Immature natural killer cell (primary cell): ENCODE data around the gene PPP4R3A. TPM values are rescaled to one million over a fixed set of nuclear protein-coding genes. Genes with fewer than 3 reads are reported as not detected.
"Not testable (repeated sequence)": the region's sequence is repeated elsewhere in the genome, so short reads cannot be mapped to it uniquely, and the experiment has no call there.

Experiments
- DNase-seq, 3 donors: peaks; one replicate each; pipeline ENCODE4 v3.0.0; 2022; ENCODE audit warnings: mixed read lengths in 1 of 3
- H3K27ac Mint-ChIP-seq, 6 donors: one replicate each; pipeline ENCODE4 v1.8.0; 2020; ENCODE audit warnings: mixed read lengths in 6 of 6, mild to moderate bottlenecking in 5 of 6, inconsistent platforms in 4 of 6, moderate library complexity in 3 of 6
- H3K27me3 Mint-ChIP-seq, 3 donors: one replicate each; pipeline ENCODE4 v1.8.0; 2020 to 2021; ENCODE audit warnings: low read depth in 3 of 3, mild to moderate bottlenecking in 3 of 3, mixed read lengths in 3 of 3, moderate library complexity in 3 of 3, inconsistent platforms in 1 of 3
- H3K36me3 Mint-ChIP-seq, 3 donors: one replicate each; pipeline ENCODE4 v1.8.0; 2020; ENCODE audit warnings: mixed read lengths in 3 of 3, inconsistent platforms in 2 of 3, mild to moderate bottlenecking in 2 of 3
- H3K4me1 Mint-ChIP-seq, 2 donors: one replicate each; pipeline ENCODE4 v1.8.0; 2020; ENCODE audit warnings: inconsistent platforms in 2 of 2, mild to moderate bottlenecking in 2 of 2, mixed read lengths in 2 of 2, moderate library complexity in 1 of 2
- H3K4me3 Mint-ChIP-seq, 5 donors: one replicate each; pipeline ENCODE4 v1.8.0; 2020; ENCODE audit warnings: mild to moderate bottlenecking in 5 of 5, mixed read lengths in 5 of 5, inconsistent platforms in 3 of 5, moderate library complexity in 3 of 5
- H3K9me3 Mint-ChIP-seq, 6 donors: one replicate each; pipeline ENCODE4 v1.8.0; 2020; ENCODE audit warnings: mild to moderate bottlenecking in 6 of 6, mixed read lengths in 6 of 6, inconsistent platforms in 4 of 6, moderate library complexity in 3 of 6
- polyA plus RNA-seq, 3 donors: library from polyadenylated mRNA; unstranded; fragments of 300-500 nt; fragmentation: Illumina TruSeq; gene quantifications; one replicate each; pipeline ENCODE4 v1.2.3, GENCODE V29; 2021

The PPP4R3A gene
- polyA plus RNA-seq, 3 donors from 2014 or later: 39.4 to 113 (median 46.8) TPM

DNA sequence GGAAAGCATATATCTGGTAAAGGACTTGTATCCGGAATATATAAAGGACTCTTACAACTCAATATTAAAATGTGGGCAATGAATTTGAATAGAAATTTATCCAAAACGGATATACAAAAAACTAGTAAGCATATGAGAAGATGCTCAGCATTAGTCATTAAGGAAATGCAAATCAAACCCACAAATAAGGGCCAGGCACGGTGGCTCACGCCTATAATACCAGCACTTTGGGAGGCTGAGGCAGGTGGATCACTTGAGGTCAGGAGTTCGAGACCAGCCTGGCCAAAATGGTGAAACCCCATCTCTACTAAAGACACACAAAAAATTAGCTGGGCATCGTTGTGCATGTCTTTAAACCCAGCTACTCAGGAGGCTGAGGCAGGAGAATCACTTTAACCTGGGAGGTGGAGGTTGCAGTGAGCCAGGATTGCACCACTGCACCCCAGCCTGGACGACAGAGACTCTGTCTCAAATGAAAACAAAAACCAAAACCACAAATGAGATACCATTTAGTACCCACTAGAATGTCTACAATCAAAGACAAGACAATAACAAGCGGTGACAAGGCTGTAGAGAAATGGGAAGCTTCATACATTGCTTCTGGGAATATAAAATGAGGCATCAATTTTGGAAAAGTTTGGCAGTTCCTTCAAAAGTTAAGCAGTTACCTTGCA lies 15.6 kb downstream of the PPP4R3A start:
- H3K36me3 Mint-ChIP-seq, H3K27me3 Mint-ChIP-seq, H3K9me3 Mint-ChIP-seq: not testable (repeated sequence)
- peak overlapping the region; percentile 3 to 82 (median 78) for H3K27ac Mint-ChIP-seq
- DNase-seq: peak in 1 of 3 donors; percentile 21
- H3K4me1 Mint-ChIP-seq: peaks cover 76 to 84% of the 10 kb centered on the region in 2 donors
- H3K4me3 Mint-ChIP-seq: peak overlapping the region; percentile 59 to 73 (median 69)

GRCh38 chr14:91493169-91493568 lies 16.9 kb downstream of the PPP4R3A start:
- H3K27me3 Mint-ChIP-seq: peaks cover 0 to 6% (median 0%) of the 10 kb centered on the region in 3 donors
- H3K36me3 Mint-ChIP-seq: peaks cover 0 to 11% (median 4%) of the 10 kb centered on the region in 3 donors
- no peaks in the 10 kb centered on the region for H3K9me3 Mint-ChIP-seq
- H3K27ac Mint-ChIP-seq: peak overlapping the region in 1 of 6 donors; percentile 15
- DNase-seq: no peak
- H3K4me3 Mint-ChIP-seq: peak overlapping the region in 1 of 5 donors; percentile 29
- peaks cover 75 to 88% of the 10 kb centered on the region in 2 donors for H3K4me1 Mint-ChIP-seq

DNA sequence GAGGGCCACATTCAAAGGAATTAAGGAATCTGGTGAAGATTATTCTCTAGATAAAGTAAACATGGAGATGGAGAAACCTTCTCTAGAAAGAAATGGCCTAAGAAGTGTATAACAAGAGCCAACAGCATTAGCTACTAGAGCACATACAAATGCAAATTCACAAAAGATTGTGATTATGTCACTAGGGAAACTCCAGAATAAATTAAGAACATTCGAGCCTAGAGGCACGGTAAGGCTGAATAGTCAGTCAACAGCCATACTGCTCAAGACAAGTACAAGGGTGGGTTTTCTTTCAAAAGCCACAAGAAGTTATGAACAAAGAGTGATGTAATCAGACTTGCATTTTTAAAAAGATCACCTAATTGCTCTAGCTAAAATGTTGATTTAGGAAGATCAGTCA lies 25.4 kb downstream of the PPP4R3A start:
- Mint-ChIP-seq H3K27me3 (peaks cover 0 to 6% (median 0%) of the 10 kb centered on the region in 3 donors), H3K9me3 (no peaks in the 10 kb centered on the region), H3K27ac (peak overlapping the region; percentile 7 to 62 (median 40)), H3K4me3 (no peak overlapping the region), H3K36me3 (peaks cover 4 to 43% (median 27%) of the 10 kb centered on the region in 3 donors), H3K4me1 (peaks cover 41 to 89% of the 10 kb centered on the region in 2 donors)
- no peak for DNase-seq

GRCh38 chr14:91484186-91484585 lies 25.9 kb downstream of the PPP4R3A start:
- peak overlapping the region in 4 of 6 donors; percentile 7 to 61 (median 45) for H3K27ac Mint-ChIP-seq
- H3K4me3 Mint-ChIP-seq: no peak overlapping the region
- peaks cover 4 to 42% (median 29%) of the 10 kb centered on the region in 3 donors for H3K36me3 Mint-ChIP-seq
- H3K4me1 Mint-ChIP-seq: peaks cover 41 to 85% of the 10 kb centered on the region in 2 donors
- peaks cover 0 to 6% (median 0%) of the 10 kb centered on the region in 3 donors for H3K27me3 Mint-ChIP-seq
- H3K9me3 Mint-ChIP-seq: no peaks in the 10 kb centered on the region
- no peak for DNase-seq

DNA sequence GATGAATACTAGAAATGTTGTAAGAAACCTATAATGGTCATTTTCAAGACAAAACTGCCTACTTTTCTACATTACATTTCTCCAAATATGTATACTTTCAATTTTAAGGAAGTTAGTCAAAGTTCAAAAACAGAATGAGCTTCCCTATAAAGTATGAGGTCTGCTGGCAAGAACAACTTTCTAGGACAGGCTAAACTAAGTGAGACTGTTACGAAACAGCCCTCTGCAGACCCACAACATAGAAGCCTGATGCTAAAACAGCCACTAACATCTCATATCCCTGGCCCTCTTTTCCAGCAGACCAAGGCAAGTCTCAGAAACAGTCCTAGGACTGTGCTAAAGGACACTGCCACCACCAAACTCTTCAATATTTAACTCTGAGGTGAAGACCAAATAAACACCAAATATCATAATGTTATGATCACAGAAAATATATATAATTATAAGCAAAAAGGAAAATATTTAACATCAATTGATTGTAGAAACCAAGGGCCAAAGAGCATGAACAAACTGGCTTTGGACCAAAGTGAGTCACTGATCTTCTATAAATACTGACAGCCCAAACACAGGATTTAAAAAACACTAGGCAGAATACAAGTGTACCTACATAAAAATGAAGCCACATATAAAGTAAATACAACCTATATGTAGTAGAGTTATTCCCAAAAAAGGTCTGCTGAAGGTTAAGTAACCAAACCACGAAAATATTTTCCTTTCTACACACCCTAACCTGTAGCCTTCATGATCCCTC lies 27.7 kb downstream of the PPP4R3A start:
- Mint-ChIP-seq H3K27ac (peak overlapping the region in 4 of 6 donors; percentile 12 to 61 (median 42)), H3K9me3 (no peaks in the 10 kb centered on the region), H3K27me3 (no peaks in the 10 kb centered on the region), H3K4me3 (no peak overlapping the region), H3K36me3 (peaks cover 4 to 54% (median 33%) of the 10 kb centered on the region in 3 donors), H3K4me1 (peaks cover 49 to 87% of the 10 kb centered on the region in 2 donors)
- DNase-seq: no peak

GRCh38 chr14:91477388-91477787 lies 32.7 kb downstream of the PPP4R3A start:
- Mint-ChIP-seq H3K9me3 (no peaks in the 10 kb centered on the region), H3K4me1 (peaks cover 37 to 59% of the 10 kb centered on the region in 2 donors), H3K36me3 (peaks cover 8 to 62% (median 30%) of the 10 kb centered on the region in 3 donors), H3K4me3 (no peak overlapping the region), H3K27ac (peak overlapping the region in 5 of 6 donors; percentile 0 to 63 (median 36)), H3K27me3 (no peaks in the 10 kb centered on the region)
- DNase-seq: no peak

GRCh38 chr14:91473046-91473445 lies 37.1 kb downstream of the PPP4R3A start:
- peaks cover 28 to 64% (median 32%) of the 10 kb centered on the region in 3 donors for H3K36me3 Mint-ChIP-seq
- no peak overlapping the region for H3K4me3 Mint-ChIP-seq
- peaks cover 0 to 3% (median 1%) of the 10 kb centered on the region in 3 donors for H3K27me3 Mint-ChIP-seq
- no peaks in the 10 kb centered on the region for H3K9me3 Mint-ChIP-seq
- peaks cover 12 to 31% of the 10 kb centered on the region in 2 donors for H3K4me1 Mint-ChIP-seq
- peak overlapping the region in 3 of 6 donors; percentile 55 to 83 (median 73) for H3K27ac Mint-ChIP-seq
- no peak for DNase-seq

GRCh38 chr14:91470216-91470615 lies 39.9 kb downstream of the PPP4R3A start:
- Mint-ChIP-seq H3K36me3 (peaks cover 31 to 62% (median 32%) of the 10 kb centered on the region in 3 donors), H3K9me3 (no peaks in the 10 kb centered on the region), H3K4me3 (no peak overlapping the region), H3K27ac (peak overlapping the region in 4 of 6 donors; percentile 8 to 70 (median 24)), H3K4me1 (peaks cover 7 to 43% of the 10 kb centered on the region in 2 donors), H3K27me3 (peaks cover 0 to 3% (median 1%) of the 10 kb centered on the region in 3 donors)
- DNase-seq: no peak

- peak overlapping the region in 4 of 6 donors; percentile 3 to 46 (median 7) for H3K27ac Mint-ChIP-seq
- no peak for DNase-seq
- peaks cover 0 to 3% (median 1%) of the 10 kb centered on the region in 3 donors for H3K27me3 Mint-ChIP-seq
- peaks cover 22 to 62% (median 36%) of the 10 kb centered on the region in 3 donors for H3K36me3 Mint-ChIP-seq
- no peaks in the 10 kb centered on the region for H3K9me3 Mint-ChIP-seq
- H3K4me1 Mint-ChIP-seq: peaks cover 6 to 37% of the 10 kb centered on the region in 2 donors
- H3K4me3 Mint-ChIP-seq: no peak overlapping the region
These were observed 43.9 kb downstream of the PPP4R3A start for GRCh38 chr14:91466192-91466591.

- peaks cover 14 to 58% (median 30%) of the 10 kb centered on the region in 3 donors for H3K36me3 Mint-ChIP-seq
- peaks cover 0 to 8% (median 3%) of the 10 kb centered on the region in 3 donors for H3K27me3 Mint-ChIP-seq
- H3K4me3 Mint-ChIP-seq: no peak overlapping the region
- H3K9me3 Mint-ChIP-seq: no peaks in the 10 kb centered on the region
- H3K27ac Mint-ChIP-seq: peak overlapping the region in 1 of 6 donors; percentile 59
- no peak for DNase-seq
- peaks cover 6 to 37% of the 10 kb centered on the region in 2 donors for H3K4me1 Mint-ChIP-seq
These were observed 45.4 kb downstream of the PPP4R3A start for GRCh38 chr14:91464615-91465205.

DNA sequence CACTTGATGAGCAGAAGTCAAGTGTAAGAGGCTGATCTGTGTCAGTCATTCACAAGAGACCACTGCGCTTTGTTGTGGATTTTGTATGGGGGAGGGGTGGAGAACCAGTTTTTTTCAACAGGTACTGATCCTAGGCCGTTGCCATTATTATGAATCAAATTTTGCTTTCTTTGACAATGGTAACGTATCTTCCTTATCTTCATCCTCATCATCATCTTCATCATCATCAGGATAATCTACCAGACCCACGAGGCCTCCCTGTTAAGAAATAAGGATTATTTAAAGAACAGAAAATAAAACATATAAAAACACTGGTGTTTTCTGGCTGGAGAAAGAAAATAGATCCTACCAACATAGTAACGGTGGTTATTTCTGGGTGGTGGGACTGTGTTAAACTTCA lies 51.5 kb downstream of the PPP4R3A start:
- Mint-ChIP-seq H3K27ac (peak overlapping the region in 3 of 6 donors; percentile 7 to 62 (median 40)), H3K36me3 (peaks cover 3 to 37% (median 18%) of the 10 kb centered on the region in 3 donors), H3K9me3 (no peaks in the 10 kb centered on the region)

GRCh38 chr14:91456283-91456682 lies 53.8 kb downstream of the PPP4R3A start:
- peaks cover 1 to 8% (median 3%) of the 10 kb centered on the region in 3 donors for H3K27me3 Mint-ChIP-seq
- no peaks in the 10 kb centered on the region for H3K9me3 Mint-ChIP-seq
- H3K36me3 Mint-ChIP-seq: peaks cover 3 to 20% (median 9%) of the 10 kb centered on the region in 3 donors
- DNase-seq: no peak
- H3K27ac Mint-ChIP-seq: peak overlapping the region in 5 of 6 donors; percentile 54 to 84 (median 61)
- no peak overlapping the region for H3K4me3 Mint-ChIP-seq
- H3K4me1 Mint-ChIP-seq: peaks cover 0 to 16% of the 10 kb centered on the region in 2 donors

More for the DNA sequence above, 51.5 kb downstream of the PPP4R3A start:
- H3K4me1 Mint-ChIP-seq: peaks cover 1 to 16% of the 10 kb centered on the region in 2 donors
- no peak overlapping the region for H3K4me3 Mint-ChIP-seq
- no peak for DNase-seq
- peaks cover 1 to 8% (median 3%) of the 10 kb centered on the region in 3 donors for H3K27me3 Mint-ChIP-seq

GRCh38 chr14:91454580-91454979 lies 55.5 kb downstream of the PPP4R3A start:
- H3K4me3 Mint-ChIP-seq: no peak overlapping the region
- H3K27ac Mint-ChIP-seq: peak overlapping the region in 4 of 6 donors; percentile 2 to 78 (median 64)

More at GRCh38 chr14:91454580-91454979, 55.5 kb downstream of the PPP4R3A start:
- H3K27me3 Mint-ChIP-seq: peaks cover 0 to 3% (median 1%) of the 10 kb centered on the region in 3 donors
- DNase-seq: no peak
- H3K4me1 Mint-ChIP-seq: peaks cover 0 to 16% of the 10 kb centered on the region in 2 donors
- H3K9me3 Mint-ChIP-seq: no peaks in the 10 kb centered on the region
- peaks cover 0 to 11% (median 5%) of the 10 kb centered on the region in 3 donors for H3K36me3 Mint-ChIP-seq
